H1 (cell line): Measurements from ENCODE around the gene ASB7.

Experiments used
- CTCF ChIP-seq, 3 experiments: IDR thresholded peaks; 1 replicate in 2 of 3; 2 replicates in 1 of 3; pipeline versions ENCODE4 v1.5.1 to v1.6.1; 2011; ENCODE audit warnings: low read length in 3 of 3, mild to moderate bottlenecking in 3 of 3, inconsistent platforms in 2 of 3, low read depth in 1 of 3, moderate library complexity in 1 of 3; ENCODE audit not compliant: insufficient read depth in 1 of 3; ENCODE audit errors: control extremely low read depth in 1 of 3
- EP300 ChIP-seq, 2 experiments: IDR thresholded peaks; 1 replicate in 1 of 2; 2 replicates in 1 of 2; pipeline ENCODE4 v1.6.1; 2011 to 2012; ENCODE audit warnings: low read depth in 2 of 2, low read length in 2 of 2, mild to moderate bottlenecking in 2 of 2, borderline replicate concordance in 1 of 2, inconsistent platforms in 1 of 2, moderate library complexity in 1 of 2
- EZH2 ChIP-seq: fragments of 200-600 bp; sonication (generic); IDR thresholded peaks from 2 replicates; pipeline ENCODE4 v1.7.1; 2012; ENCODE audit warnings: low read depth, mild to moderate bottlenecking, moderate library complexity, low read length, inconsistent platforms; ENCODE audit not compliant: severe bottlenecking
- MAX ChIP-seq: IDR thresholded peaks from 2 replicates; pipeline ENCODE4 v1.6.1; 2012; ENCODE audit warnings: inconsistent platforms
- POLR2A ChIP-seq, 2 experiments: IDR thresholded peaks; 1 replicate in 1 of 2; 2 replicates in 1 of 2; pipeline ENCODE4 v1.6.1; 2011; ENCODE audit warnings: low read depth in 2 of 2, low read length in 2 of 2, mild to moderate bottlenecking in 2 of 2; ENCODE audit errors: control extremely low read depth in 1 of 2
- POLR2AphosphoS5 ChIP-seq: IDR thresholded peaks from 2 replicates; pipeline ENCODE4 v1.6.1; 2011; ENCODE audit warnings: low read depth, low read length
- SP2 ChIP-seq: IDR thresholded peaks from 2 replicates; pipeline ENCODE4 v1.6.1; 2012; ENCODE audit warnings: mild to moderate bottlenecking, low read length, inconsistent platforms
- SP4 ChIP-seq: IDR thresholded peaks from 2 replicates; pipeline ENCODE4 v1.6.1; 2012; ENCODE audit warnings: low read length, inconsistent platforms
- TAF1 ChIP-seq: IDR thresholded peaks from 2 replicates; pipeline ENCODE4 v1.6.1; 2011; ENCODE audit warnings: mild to moderate bottlenecking, low read depth, low read length
- TF ChIP-seq, protein P1 (sequence below): IDR thresholded peaks from 2 replicates; pipeline ENCODE4 v1.6.1; 2012; ENCODE audit warnings: low read length, inconsistent platforms

- TF ChIP-seq TAF1 (no peak), CTCF (IDR thresholded peaks at IDR 0.05; ENCODE audit: control extremely low read depth in 1 of 3, insufficient read depth in 1 of 3, low read depth in 1 of 3, low read length in 3 of 3) (no peak), POLR2AphosphoS5 (no peak), EZH2 (no peak), EP300 (IDR thresholded peaks at IDR 0.05; ENCODE audit: borderline replicate concordance in 1 of 2, low read depth in 2 of 2, low read length in 2 of 2) (no peak), SP2 (no peak), SP4 (no peak), POLR2A (IDR thresholded peaks at IDR 0.05; ENCODE audit: control extremely low read depth in 1 of 2, low read depth in 2 of 2, low read length in 2 of 2) (no peak), MAX (no peak)
- TF ChIP-seq, protein P1, sequence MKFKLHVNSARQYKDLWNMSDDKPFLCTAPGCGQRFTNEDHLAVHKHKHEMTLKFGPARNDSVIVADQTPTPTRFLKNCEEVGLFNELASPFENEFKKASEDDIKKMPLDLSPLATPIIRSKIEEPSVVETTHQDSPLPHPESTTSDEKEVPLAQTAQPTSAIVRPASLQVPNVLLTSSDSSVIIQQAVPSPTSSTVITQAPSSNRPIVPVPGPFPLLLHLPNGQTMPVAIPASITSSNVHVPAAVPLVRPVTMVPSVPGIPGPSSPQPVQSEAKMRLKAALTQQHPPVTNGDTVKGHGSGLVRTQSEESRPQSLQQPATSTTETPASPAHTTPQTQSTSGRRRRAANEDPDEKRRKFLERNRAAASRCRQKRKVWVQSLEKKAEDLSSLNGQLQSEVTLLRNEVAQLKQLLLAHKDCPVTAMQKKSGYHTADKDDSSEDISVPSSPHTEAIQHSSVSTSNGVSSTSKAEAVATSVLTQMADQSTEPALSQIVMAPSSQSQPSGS, result no peak
Observed at GRCh38 chr15:100597862-100598261, 4.5 kb upstream of the ASB7 start.
